Measurements from ENCODE around the gene AGER.

DNA sequence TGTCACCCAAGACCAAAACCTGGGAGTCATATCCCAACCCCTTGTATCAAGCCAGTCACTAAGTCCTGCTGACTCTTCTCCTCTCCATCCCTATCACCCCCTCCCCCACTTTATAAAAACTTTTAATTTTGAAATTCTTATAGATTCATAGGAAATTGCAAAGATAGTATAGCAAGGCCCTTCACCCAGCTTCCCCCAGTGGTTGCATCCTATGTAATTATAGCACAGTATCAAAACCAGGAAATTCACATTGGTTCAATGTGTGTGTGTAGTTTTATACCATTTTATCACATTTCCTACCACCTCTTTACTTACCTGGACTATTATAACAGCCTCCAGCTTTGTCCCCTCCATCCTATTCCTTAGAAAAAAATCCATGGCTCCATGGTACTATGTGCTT is 26.0 kb downstream of the AGER start:
- TF ChIP-seq, protein P1, sequence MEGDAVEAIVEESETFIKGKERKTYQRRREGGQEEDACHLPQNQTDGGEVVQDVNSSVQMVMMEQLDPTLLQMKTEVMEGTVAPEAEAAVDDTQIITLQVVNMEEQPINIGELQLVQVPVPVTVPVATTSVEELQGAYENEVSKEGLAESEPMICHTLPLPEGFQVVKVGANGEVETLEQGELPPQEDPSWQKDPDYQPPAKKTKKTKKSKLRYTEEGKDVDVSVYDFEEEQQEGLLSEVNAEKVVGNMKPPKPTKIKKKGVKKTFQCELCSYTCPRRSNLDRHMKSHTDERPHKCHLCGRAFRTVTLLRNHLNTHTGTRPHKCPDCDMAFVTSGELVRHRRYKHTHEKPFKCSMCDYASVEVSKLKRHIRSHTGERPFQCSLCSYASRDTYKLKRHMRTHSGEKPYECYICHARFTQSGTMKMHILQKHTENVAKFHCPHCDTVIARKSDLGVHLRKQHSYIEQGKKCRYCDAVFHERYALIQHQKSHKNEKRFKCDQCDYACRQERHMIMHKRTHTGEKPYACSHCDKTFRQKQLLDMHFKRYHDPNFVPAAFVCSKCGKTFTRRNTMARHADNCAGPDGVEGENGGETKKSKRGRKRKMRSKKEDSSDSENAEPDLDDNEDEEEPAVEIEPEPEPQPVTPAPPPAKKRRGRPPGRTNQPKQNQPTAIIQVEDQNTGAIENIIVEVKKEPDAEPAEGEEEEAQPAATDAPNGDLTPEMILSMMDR (IDR thresholded peaks at IDR 0.05) = no peak
- no peak for TF ChIP-seq POLR2A (IDR thresholded peaks at IDR 0.05)
